GM18499 (cell line): ENCODE data around the gene PRKD2.

Source experiments
- ATAC-seq: cut with Tn5 transposase; IDR thresholded peaks from one replicate; pipeline ENCODE4 v1.9.1; 2021; ENCODE audit warnings: moderate number of reproducible peaks; ENCODE audit not compliant: insufficient read depth, unreplicated experiment

Gene PRKD2

GRCh38 chr19:46725859-46726393, 9.0 kb upstream of the PRKD2 start:
- no peak for ATAC-seq

GRCh38 chr19:46725036-46725820, 8.3 kb upstream of the PRKD2 start:
- no peak for ATAC-seq

- ATAC-seq = no peak
These were observed 7.6 kb upstream of the PRKD2 start for GRCh38 chr19:46724468-46724867.

GRCh38 chr19:46723471-46723870, 6.6 kb upstream of the PRKD2 start:
- ATAC-seq = no peak

GRCh38 chr19:46723023-46723461, 6.1 kb upstream of the PRKD2 start:
- ATAC-seq = no peak

GRCh38 chr19:46722421-46723022, 5.6 kb upstream of the PRKD2 start:
- no peak for ATAC-seq

- ATAC-seq = no peak
These were observed 5.1 kb upstream of the PRKD2 start for GRCh38 chr19:46722004-46722380.

- ATAC-seq = no peak
These were observed 4.5 kb upstream of the PRKD2 start for GRCh38 chr19:46721269-46722003.

GRCh38 chr19:46720503-46721239, 3.8 kb upstream of the PRKD2 start:
- no peak for ATAC-seq

GRCh38 chr19:46719629-46720502, 3.0 kb upstream of the PRKD2 start:
- no peak for ATAC-seq

- no peak for ATAC-seq
These were observed 2.2 kb upstream of the PRKD2 start for GRCh38 chr19:46718934-46719622.

- no peak for ATAC-seq
These were observed 1.4 kb upstream of the PRKD2 start for GRCh38 chr19:46718157-46718933.

GRCh38 chr19:46717716-46718143, 816 bp upstream of the PRKD2 start:
- ATAC-seq = no peak

GRCh38 chr19:46716672-46717033, 261 bp downstream of the PRKD2 start:
- no peak for ATAC-seq

GRCh38 chr19:46715975-46716671, 791 bp downstream of the PRKD2 start:
- no peak for ATAC-seq

GRCh38 chr19:46715620-46715974, 1.3 kb downstream of the PRKD2 start:
- ATAC-seq = no peak

GRCh38 chr19:46714444-46715106, 2.3 kb downstream of the PRKD2 start:
- ATAC-seq = no peak
